ENCODE measurements around the gene TERT. TPM values are rescaled to one million over a fixed set of nuclear protein-coding genes. Genes with fewer than 3 reads are reported as not detected.
"Not testable (repeated sequence)": the region's sequence is repeated elsewhere in the genome, so short reads cannot be mapped to it uniquely, and the experiment has no call there.

Gene TERT
- total RNA-seq, 1 experiment from 2014 or later = 2.3 TPM

- BruUV-seq (replicated peaks) = no TSS peak
These were observed 40.8 kb upstream of the TERT start for GRCh38 chr5:1335540-1336095.

DNA sequence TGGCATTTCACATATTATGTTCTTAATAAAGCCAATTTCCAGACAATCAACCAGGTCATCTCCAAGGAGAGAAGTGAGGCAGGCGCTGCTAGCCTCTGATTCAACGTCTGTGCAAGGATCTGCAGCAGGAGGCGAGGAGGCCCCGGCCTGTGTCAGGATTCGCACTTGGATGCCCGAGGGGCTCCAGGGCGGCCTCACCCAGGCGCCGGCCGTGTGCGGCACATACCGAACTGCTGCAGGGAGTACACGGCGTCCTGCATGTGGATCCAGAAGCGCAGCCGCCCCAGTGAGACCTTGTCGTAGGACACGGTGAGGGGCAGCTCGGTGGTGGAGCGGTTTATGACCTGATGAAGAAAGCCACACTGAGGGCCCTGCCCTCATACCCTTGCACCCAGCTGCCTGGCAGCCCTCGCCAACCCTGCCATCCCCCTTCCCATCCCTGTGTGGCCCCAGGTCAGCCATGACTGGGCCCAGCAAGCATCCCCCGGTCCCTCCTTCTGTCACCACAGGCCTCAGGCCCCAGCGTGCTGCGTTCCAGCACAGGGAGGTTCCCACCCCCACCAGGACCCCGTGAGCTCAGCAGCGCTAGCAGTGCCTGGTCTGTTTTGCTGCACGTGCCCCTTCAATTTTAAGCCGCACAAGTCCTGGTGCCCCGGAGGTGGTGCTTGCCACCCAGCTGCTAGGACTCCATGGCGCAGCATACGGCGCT lies 40.1 kb upstream of the TERT start:
- no peak for TF ChIP-seq CTCF (IDR thresholded peaks at IDR 0.05; ENCODE audit: unreplicated experiment)
- H3K27me3 Mint-ChIP-seq (ENCODE audit: unreplicated experiment) = no peaks in the 10 kb centered on the region
- H3K9me3 Mint-ChIP-seq (ENCODE audit: low read depth, unreplicated experiment) = no peaks in the 10 kb centered on the region
- no peak for DNase-seq
- peaks cover 40% of the 10 kb centered on the region for H3K36me3 Mint-ChIP-seq (ENCODE audit: insufficient read depth, unreplicated experiment)
- CTCF ChIA-PET = no interaction called here
- no peak overlapping the region for H3K4me3 Mint-ChIP-seq (ENCODE audit: low read depth, unreplicated experiment)
- BruUV-seq (replicated peaks) = no TSS peak
- intact Hi-C loops (cut with micrococcal nuclease; ENCODE audit: unreplicated experiment) = no loop called here
- H3K4me1 Mint-ChIP-seq (ENCODE audit: low read depth, unreplicated experiment) = no peaks in the 10 kb centered on the region
- no peak overlapping the region for H3K27ac Mint-ChIP-seq (ENCODE audit: unreplicated experiment)

More at GRCh38 chr5:1335540-1336095, 40.8 kb upstream of the TERT start:
- H3K4me1 Mint-ChIP-seq (ENCODE audit: low read depth, unreplicated experiment) = no peaks in the 10 kb centered on the region
- CTCF ChIA-PET = no interaction called here
- no peaks in the 10 kb centered on the region for H3K27me3 Mint-ChIP-seq (ENCODE audit: unreplicated experiment)
- H3K4me3 Mint-ChIP-seq (ENCODE audit: low read depth, unreplicated experiment) = no peak overlapping the region
- intact Hi-C loops (cut with micrococcal nuclease; ENCODE audit: unreplicated experiment) = no loop called here
- H3K9me3 Mint-ChIP-seq (ENCODE audit: low read depth, unreplicated experiment) = no peaks in the 10 kb centered on the region
- DNase-seq = no peak
- H3K27ac Mint-ChIP-seq (ENCODE audit: unreplicated experiment) = no peak overlapping the region
- H3K36me3 Mint-ChIP-seq (ENCODE audit: insufficient read depth, unreplicated experiment) = peaks cover 40% of the 10 kb centered on the region
- no peak for TF ChIP-seq CTCF (IDR thresholded peaks at IDR 0.05; ENCODE audit: unreplicated experiment)

DNA sequence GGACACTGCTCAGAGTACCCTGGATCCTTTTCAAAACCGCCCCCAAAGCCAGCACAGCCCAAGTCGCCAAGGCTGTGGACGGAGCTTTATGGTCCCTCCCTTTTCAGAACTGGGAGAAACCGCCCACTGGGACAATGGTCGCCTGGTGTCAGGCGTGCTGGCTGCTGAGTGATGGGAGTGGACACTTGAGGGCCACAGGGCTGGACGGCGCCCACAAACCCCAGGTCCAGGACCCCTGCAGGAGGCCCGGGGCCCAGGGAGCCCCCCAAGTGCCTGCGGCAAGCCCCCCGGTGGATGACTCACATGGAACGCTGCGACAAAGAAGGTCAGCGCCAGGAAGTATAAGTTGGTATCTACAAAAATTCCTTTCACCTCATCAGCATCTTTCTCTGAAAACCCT lies 39.1 kb upstream of the TERT start:
- CTCF ChIA-PET = no interaction called here
- no peak for DNase-seq
- no TSS peak for BruUV-seq (replicated peaks)
- intact Hi-C loops (cut with micrococcal nuclease; ENCODE audit: unreplicated experiment) = no loop called here
- no peak for TF ChIP-seq CTCF (IDR thresholded peaks at IDR 0.05; ENCODE audit: unreplicated experiment)
- H3K27ac Mint-ChIP-seq (ENCODE audit: unreplicated experiment) = no peak overlapping the region
- H3K9me3 Mint-ChIP-seq (ENCODE audit: low read depth, unreplicated experiment) = no peaks in the 10 kb centered on the region
- no peaks in the 10 kb centered on the region for H3K27me3 Mint-ChIP-seq (ENCODE audit: unreplicated experiment)
- H3K4me1 Mint-ChIP-seq (ENCODE audit: low read depth, unreplicated experiment) = peaks cover 2% of the 10 kb centered on the region
- peaks cover 41% of the 10 kb centered on the region for H3K36me3 Mint-ChIP-seq (ENCODE audit: insufficient read depth, unreplicated experiment)
- no peak overlapping the region for H3K4me3 Mint-ChIP-seq (ENCODE audit: low read depth, unreplicated experiment)

DNA sequence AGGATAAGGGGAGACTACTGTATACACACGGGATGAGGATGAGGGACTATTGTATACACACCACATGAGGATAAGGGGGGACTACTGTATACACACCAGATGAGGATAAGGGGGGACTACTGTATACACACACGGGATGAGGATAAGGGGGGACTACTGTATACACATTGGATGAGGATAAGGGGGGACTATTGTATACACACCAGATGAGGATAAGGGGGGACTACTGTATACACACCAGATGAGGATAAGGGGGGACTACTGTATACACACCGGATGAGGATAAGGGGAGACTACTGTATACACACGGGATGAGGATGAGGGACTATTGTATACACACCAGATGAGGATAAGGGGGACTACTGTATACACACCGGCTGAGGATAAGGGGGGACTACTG lies 38.4 kb upstream of the TERT start:
- intact Hi-C loops (cut with micrococcal nuclease; ENCODE audit: unreplicated experiment); H3K27me3 Mint-ChIP-seq (ENCODE audit: unreplicated experiment); DNase-seq; H3K4me1 Mint-ChIP-seq (ENCODE audit: low read depth, unreplicated experiment); H3K4me3 Mint-ChIP-seq (ENCODE audit: low read depth, unreplicated experiment); BruUV-seq (replicated peaks); H3K27ac Mint-ChIP-seq (ENCODE audit: unreplicated experiment); H3K9me3 Mint-ChIP-seq (ENCODE audit: low read depth, unreplicated experiment); CTCF ChIA-PET: not testable (repeated sequence)
- peaks cover 48% of the 10 kb centered on the region for H3K36me3 Mint-ChIP-seq (ENCODE audit: insufficient read depth, unreplicated experiment)

DNA sequence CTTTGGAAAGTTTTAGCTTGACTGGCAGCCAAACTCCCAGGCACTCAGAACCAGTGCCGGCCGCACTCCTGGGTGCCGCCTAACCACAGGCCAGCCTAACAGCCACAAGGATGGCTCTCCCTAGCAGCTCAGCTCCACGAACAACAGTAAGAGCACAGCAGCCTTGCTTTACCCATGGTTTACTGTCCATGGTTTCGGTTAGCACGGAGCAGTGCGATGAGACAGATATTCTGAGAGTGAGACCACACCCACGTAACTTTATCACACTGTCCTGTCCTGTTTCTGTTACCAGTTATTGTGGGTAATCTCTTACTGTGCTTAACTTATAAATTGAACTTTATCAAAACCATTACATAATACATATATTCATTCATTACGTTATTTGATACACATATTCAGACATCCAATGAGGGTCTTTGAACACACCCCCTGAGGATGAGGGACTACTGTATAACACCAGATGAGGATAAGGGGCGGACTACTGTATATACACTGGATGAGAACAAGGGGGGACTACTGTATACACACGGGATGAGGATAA lies 37.7 kb upstream of the TERT start:
- H3K4me3 Mint-ChIP-seq (ENCODE audit: low read depth, unreplicated experiment) = no peak overlapping the region
- H3K9me3 Mint-ChIP-seq (ENCODE audit: low read depth, unreplicated experiment) = peaks cover 7% of the 10 kb centered on the region
- peaks cover 45% of the 10 kb centered on the region for H3K36me3 Mint-ChIP-seq (ENCODE audit: insufficient read depth, unreplicated experiment)
- no peak for TF ChIP-seq CTCF (IDR thresholded peaks at IDR 0.05; ENCODE audit: unreplicated experiment)
- BruUV-seq (replicated peaks) = no TSS peak
- DNase-seq = no peak
- H3K27me3 Mint-ChIP-seq (ENCODE audit: unreplicated experiment) = no peaks in the 10 kb centered on the region
- CTCF ChIA-PET = interaction anchor here (1.3 kb wide), 1 partner anchor 11 kb away, joined by 3 read pairs; no protein-coding TSS in a partner anchor
- peaks cover 17% of the 10 kb centered on the region for H3K4me1 Mint-ChIP-seq (ENCODE audit: low read depth, unreplicated experiment)
- no peak overlapping the region for H3K27ac Mint-ChIP-seq (ENCODE audit: unreplicated experiment)
- intact Hi-C loops (cut with micrococcal nuclease; ENCODE audit: unreplicated experiment) = no loop called here
